Right ventricle myocardium inferior (tissue), 1 donor: ENCODE data around the gene HYAL4. TPM values are rescaled to one million over a fixed set of nuclear protein-coding genes. Genes with fewer than 3 reads are reported as not detected.
"Not testable (repeated sequence)": the region's sequence is repeated elsewhere in the genome, so short reads cannot be mapped to it uniquely, and the experiment has no call there.

Experiments used
- ATAC-seq: fragments of 200-7000 bp; cut with Tn5 transposase; one replicate; pipeline ENCODE4 v1.9.1; 2020; ENCODE audit warnings: mild to moderate bottlenecking, moderate library complexity
- DNase-seq: peaks from one replicate; pipeline ENCODE4 v3.0.0; 2021; ENCODE audit errors: missing footprints
- intact Hi-C: fragments of 100-400 bp; cut with DNase I; formaldehyde crosslinking; loops from one replicate; pipeline ENCODE4 v1.11.0; 2022
- total RNA-seq: library from RNA; stranded (reverse); fragmentation: NEBNext Ultra II Directional; extraction: Animal tissue kit (Norgen Biotek cat#: 25700); gene quantifications from one replicate; pipeline ENCODE4 v1.2.1, GENCODE V29; 2021
- donor health status: DM: no; HTN: yes; CAD: no; lungs with severe emphysema.

HYAL4 gene
- total RNA-seq, 1 donor from 2014 or later = not detected

DNA sequence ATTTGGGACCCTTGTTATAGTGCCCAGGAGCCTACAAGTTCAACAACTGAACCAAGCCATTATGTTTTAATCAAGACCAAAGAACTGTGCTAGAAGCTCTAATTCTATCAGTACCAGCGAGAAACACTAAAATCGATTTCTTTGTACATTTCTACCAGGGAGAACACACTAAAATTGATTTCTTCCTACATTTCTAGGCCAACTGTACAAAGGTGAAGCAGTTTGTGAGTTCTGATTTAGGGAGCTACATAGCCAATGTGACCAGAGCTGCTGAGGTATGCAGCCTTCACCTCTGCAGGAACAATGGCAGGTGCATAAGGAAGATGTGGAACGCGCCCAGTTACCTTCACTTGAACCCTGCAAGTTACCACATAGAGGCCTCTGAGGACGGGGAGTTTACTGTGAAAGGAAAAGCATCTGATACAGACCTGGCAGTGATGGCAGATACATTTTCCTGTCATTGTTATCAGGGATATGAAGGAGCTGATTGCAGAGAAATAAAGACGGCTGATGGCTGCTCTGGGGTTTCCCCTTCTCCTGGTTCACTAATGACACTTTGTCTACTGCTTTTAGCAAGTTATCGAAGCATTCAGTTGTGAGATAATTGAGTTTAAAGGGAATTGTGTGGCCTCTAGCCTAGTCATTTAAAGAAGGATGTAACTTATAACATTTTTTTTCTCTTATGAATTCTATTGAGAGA, 31.7 kb downstream of the HYAL4 start:
- ATAC-seq = no peak
- intact Hi-C loops = loop anchor here (10.0 kb wide), 1 partner anchor 382 kb away; no protein-coding TSS in a partner anchor

DNA sequence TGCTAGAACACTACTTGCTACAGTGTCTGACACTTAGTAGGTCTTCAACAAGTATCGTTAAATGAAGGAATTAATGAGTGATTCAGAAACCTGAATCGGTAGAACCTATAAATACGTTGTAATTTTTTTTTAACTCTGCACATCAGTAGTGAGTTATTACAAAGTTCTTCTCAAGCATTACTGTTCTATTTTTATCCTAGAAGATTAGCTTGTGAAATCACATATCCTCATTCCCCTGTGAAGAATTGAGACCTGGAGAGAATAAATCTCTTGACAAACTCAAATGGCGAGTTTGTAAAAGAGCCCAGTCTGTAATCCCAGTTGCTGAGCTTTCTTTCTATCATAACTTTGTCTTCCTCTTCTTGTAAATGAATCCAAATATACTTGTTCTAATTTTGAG, 34.7 kb downstream of the HYAL4 start:
- ATAC-seq = no peak
- intact Hi-C loops = loop anchor here (10.0 kb wide), 1 partner anchor 385 kb away; no protein-coding TSS in a partner anchor

More for the DNA sequence above, 31.7 kb downstream of the HYAL4 start:
- DNase-seq = no peak

DNA sequence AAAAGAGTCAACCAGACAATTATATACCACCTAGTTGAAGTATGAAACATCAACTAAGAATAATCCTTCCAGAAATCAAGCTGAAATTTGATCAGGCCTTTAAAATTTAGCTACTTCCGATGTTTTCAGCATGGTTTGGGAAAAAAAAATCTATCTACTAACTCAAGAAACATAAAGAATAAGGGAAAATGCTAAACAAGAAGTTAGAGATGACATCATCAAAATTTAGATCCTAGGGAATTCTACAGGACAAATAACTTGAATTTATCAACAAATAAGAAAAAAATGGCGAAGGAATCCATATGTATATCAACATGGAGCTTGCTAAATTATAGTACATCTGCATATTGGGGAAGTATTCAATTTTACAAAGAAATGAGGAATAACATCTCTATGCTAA, 36.3 kb downstream of the HYAL4 start:
- DNase-seq = no peak
- intact Hi-C loops = no loop called here
- no peak for ATAC-seq

More for the DNA sequence above, 34.7 kb downstream of the HYAL4 start:
- no peak for DNase-seq

DNA sequence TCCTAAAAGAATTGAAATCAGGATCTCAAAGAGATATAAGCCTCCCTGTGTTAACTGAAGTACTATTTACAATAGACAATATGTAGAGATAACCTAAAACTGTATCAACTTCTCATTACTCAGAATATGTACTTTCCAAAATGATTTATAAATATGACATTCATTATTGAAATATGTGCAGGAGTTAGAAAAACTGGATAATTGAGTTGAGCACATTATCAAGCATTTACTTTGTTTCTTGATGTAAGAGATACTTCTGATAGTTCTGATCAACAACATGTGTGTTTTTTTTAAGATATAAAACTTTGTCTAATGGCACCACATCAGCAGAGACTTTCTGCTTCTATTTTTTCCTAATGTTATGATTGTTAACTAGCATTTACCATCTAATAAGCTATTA, 38.2 kb downstream of the HYAL4 start:
- DNase-seq (no peak), ATAC-seq (no peak)
- intact Hi-C loops = no loop called here

DNA sequence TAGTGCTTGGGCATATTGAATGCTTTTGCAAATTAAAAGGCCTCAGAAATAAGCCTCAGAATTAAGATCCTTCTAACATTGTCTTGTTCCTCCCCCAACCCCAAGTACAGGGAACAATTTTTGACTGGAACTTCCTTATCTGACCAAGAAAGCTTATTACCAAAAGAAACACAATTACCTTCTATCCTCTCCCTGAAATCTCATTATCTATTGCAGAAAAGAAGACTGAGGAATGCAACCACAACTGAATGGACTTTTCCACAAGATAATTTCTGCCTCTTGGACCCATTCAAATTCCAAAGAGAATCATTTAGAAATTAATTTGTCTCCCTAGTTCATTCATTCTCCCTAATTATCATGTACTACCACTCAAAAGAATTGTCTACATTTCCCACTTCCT, 43.2 kb downstream of the HYAL4 start:
- ATAC-seq (no peak), DNase-seq (no peak)
- intact Hi-C loops = no loop called here

DNA sequence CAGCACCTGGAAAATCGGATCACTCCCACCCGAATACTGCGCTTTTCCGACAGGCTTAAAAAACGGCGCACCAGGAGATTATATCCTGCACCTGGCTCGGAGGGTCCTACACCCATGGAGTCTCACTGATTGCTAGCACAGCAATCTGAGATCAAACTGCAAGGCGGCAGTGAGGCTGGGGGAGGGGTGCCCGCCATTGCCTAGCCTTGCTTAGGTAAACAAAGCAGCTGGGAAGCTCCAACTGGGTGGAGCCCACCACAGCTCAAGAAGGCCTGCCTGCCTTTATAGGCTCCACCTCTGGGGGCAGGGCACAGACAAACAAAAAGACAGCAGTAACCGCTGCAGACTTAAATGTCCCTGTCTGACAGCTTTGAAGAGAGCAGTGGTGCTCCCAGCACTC, 49.8 kb downstream of the HYAL4 start:
- intact Hi-C loops, DNase-seq, ATAC-seq: not testable (repeated sequence)

DNA sequence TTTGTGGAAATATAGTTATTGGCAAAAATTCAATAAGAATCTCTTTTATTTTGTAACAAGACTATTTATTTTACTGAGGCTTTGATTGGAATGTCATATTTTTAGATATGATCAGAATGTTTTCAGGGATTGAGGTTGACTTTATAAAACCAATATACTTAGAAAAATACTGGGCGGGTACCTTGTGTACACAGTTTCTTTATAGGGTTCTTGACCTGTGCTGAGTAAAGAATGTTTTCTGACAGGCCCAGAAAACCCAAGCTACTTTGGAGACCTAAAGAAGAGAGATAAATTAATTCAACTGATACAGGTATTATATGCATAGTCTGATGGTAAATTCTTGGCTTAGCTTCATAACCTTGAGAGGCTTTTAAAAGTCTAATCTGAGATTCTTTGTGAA, 56.1 kb downstream of the HYAL4 start:
- intact Hi-C loops = no loop called here
- no peak for ATAC-seq

DNA sequence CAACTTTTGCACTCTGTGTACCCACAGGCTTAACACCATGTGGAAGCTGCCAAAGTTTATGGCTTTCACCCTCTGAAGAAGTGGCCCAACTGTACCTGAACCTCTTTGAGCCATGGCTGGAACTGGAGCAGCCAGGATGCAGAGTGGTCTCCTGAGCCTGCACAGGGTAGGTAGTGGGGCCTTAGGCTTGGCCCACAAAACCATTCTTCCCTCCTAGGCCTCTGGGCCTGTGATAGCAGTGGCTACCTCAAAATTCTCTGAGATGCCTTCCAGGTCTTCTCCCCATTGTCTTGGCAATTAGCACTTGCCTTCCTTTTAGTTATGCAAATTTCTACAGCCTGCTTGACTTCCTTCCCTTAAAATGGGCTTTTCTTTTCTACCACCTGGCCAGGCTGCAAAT, 60.7 kb downstream of the HYAL4 start:
- no peak for DNase-seq

More for the DNA sequence above, 56.1 kb downstream of the HYAL4 start:
- no peak for DNase-seq

DNA sequence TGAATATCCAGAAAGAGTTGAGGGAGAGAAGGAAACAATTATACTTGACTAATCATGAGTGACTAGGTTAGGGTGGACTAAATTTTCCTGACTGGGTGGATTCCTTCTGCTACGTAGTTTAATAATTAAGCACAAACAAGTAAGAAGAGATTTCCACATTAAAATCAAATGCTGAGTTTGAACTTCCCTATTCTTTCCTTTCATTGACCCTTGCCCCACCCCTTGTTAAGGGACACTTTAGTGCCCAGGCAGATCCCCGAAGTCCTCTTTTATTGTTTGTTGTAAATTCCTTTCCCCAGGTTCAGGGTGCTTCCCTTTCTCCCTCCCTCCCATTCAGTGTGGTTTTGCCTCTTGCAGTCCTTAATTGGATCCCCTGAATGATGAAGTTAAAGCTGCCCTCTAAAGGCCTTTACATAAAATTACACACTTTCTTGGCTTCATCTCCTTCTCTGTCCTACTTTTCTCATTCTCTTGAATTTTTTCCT, 71.3 kb downstream of the HYAL4 start:
- intact Hi-C loops = no loop called here
- ATAC-seq = no peak

More for the DNA sequence above, 60.7 kb downstream of the HYAL4 start:
- intact Hi-C loops = no loop called here
- no peak for ATAC-seq

DNA sequence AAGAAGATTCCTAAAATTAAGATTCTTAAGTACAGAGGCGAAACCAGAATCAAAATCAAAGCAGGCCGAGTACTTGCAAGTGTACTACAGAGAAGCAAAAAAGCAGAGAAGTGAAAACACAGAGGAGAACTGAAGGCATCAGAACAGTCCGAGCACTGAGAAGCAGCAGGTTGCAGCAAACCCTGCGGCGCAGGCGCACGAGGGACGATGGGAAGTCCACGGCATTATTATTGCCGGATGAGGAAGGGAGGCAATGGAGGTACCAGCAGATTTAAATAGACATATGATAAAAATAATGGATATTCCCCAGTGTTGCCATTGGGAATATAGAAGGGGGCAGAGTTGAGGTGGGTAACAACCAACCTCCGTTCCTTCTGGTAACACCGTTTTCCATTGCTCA, 72.9 kb downstream of the HYAL4 start:
- ATAC-seq (no peak), DNase-seq (no peak)
- intact Hi-C loops = no loop called here

More for the DNA sequence above, 71.3 kb downstream of the HYAL4 start:
- DNase-seq = no peak

DNA sequence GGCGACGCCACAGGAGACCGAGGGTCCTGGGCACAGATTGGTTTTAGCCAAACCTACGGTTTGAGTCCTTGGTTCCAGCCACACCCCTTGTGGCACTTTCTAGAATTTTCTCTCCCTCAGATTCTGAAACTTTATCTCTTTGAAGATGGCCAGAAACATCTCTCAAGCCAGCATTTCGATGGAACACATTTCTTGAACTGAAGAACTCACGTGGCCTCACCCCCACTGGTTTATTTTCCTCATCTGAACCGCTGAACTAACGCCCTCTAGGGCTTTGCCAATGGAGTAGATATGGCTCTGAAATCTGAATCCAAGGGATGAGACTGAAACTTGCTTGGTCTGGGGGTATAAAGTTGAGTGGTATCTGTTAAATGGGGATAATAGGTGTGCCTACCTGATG, 73.3 kb downstream of the HYAL4 start:
- intact Hi-C loops = no loop called here
- ATAC-seq (no peak), DNase-seq (no peak)

DNA sequence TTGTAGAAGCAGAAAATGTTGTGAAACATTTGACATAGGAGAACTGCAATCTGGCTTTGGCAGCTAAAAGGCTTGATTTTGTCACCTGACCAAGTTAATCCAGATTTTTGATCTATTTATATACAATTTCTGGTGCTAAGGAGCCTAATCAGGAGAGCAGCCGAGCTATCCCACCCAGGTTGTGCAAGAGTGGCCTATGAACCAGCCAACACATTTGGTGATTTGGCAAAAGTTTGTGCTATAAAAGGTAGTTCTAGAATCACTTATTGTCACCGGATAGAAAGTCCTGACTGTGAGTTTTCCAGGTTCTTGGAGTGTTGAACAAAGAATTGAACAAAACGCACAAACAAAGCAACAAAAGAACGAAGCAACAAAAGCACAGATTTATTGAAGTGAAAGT, 78.6 kb downstream of the HYAL4 start:
- ATAC-seq (no peak), DNase-seq (no peak)
- intact Hi-C loops = no loop called here

DNA sequence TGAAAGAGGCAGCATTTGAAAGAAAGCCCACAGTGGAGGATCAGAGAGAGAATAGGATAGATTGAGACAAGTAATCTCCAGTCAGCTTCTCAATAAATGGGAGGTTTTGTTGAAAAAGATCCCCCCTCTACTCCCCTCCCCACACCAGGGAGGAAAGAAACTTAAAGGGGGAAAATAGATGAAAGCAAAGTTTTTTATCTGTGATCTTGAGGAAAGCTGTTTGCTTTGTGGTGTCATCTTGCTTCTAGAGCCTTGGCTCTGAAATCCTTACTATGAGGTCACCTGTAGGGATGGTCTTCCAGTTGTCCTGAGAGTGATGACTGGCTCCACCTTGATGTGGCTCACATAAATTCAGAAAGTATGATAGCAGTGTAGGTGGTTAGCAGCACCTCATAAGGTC, 80.0 kb downstream of the HYAL4 start, which contains the start of gene SPAM1:
TSS of gene SPAM1 (plus strand) at position 301 of the 400 bp plus-strand sequence. CDS start 28,330 bp downstream, outside the sequence.
- intact Hi-C loops = no loop called here
- DNase-seq (no peak), ATAC-seq (no peak)

Other genes starting within 250 kb of the HYAL4 start
- 77.3 TPM for gene ASB15, start 243.3 kb upstream of the HYAL4 start, total RNA-seq
- 492 TPM for gene LMOD2, start 189.3 kb upstream of the HYAL4 start, total RNA-seq
- gene WASL, start 96.2 kb upstream of the HYAL4 start, total RNA-seq = 28.4 TPM
- gene SPAM1, start 80.1 kb downstream of the HYAL4 start, total RNA-seq = not detected
- not detected for gene TMEM229A, start 187.9 kb downstream of the HYAL4 start, total RNA-seq